ENCODE measurements around the gene STX5. TPM values are rescaled to one million over a fixed set of nuclear protein-coding genes. Genes with fewer than 3 reads are reported as not detected.

STX5 gene
- total and polyA plus RNA-seq, 7 donors: 27.1 to 37.8 (median 30.7) TPM

- H3K27me3 ChIP-seq: no peaks in the 10 kb centered on the region
- H3K4me3 ChIP-seq: no peak overlapping the region
- no peak for DNase-seq
- no peak overlapping the region for H3K27ac ChIP-seq
- peaks cover 0 to 28% (median 24%) of the 10 kb centered on the region in 4 donors for H3K4me1 ChIP-seq
- H3K36me3 ChIP-seq: peaks cover 0 to 18% (median 8%) of the 10 kb centered on the region in 4 donors
- H3K9me3 ChIP-seq: no peaks in the 10 kb centered on the region
- intact Hi-C loops (cut with DNase I): no loop called here
- TF ChIP-seq POLR2AphosphoS5 (IDR thresholded peaks at IDR 0.05): no peak
- WGBS, 2 donors: 75 to 81% methylated on average over 7 of the region's 7 CpGs
Measured at GRCh38 chr11:62858201-62858600, 26.4 kb upstream of the STX5 start.

- intact Hi-C loops (cut with DNase I): loop anchor here (2.0 kb wide), 1 partner anchor 23 kb away; the partner anchor contains the start of gene SLC3A2
- no peaks in the 10 kb centered on the region for H3K27me3 ChIP-seq
- no peak for DNase-seq
- H3K36me3 ChIP-seq: peaks cover 0 to 24% (median 14%) of the 10 kb centered on the region in 4 donors
- no peaks in the 10 kb centered on the region for H3K9me3 ChIP-seq
- 55 to 70% methylated on average over 2 of the region's 2 CpGs for WGBS, 2 donors
- TF ChIP-seq EP300 (IDR thresholded peaks at IDR 0.05): no peak
- TF ChIP-seq POLR2AphosphoS5 (IDR thresholded peaks at IDR 0.05): no peak
- no peak for TF ChIP-seq CTCF (IDR thresholded peaks at IDR 0.05)
- no peak for TF ChIP-seq POLR2A (IDR thresholded peaks at IDR 0.05)
- peaks cover 0 to 34% (median 25%) of the 10 kb centered on the region in 4 donors for H3K4me1 ChIP-seq
- H3K27ac ChIP-seq: no peak overlapping the region
- H3K4me3 ChIP-seq: no peak overlapping the region
Measured at GRCh38 chr11:62857541-62857982, 25.7 kb upstream of the STX5 start.

GRCh38 chr11:62856333-62856895 is 24.6 kb upstream of the STX5 start:
- Histone ChIP-seq H3K4me3 (peak overlapping the region; percentile 59 to 87 (median 70)), H3K36me3 (peaks cover 7 to 36% (median 25%) of the 10 kb centered on the region in 4 donors), H3K27me3 (no peaks in the 10 kb centered on the region), H3K4me1 (peaks cover 0 to 35% (median 25%) of the 10 kb centered on the region in 4 donors), H3K27ac (peak overlapping the region; percentile 61 to 93 (median 84)), H3K9me3 (no peaks in the 10 kb centered on the region)
- 2 to 6% methylated on average over 20 of the region's 20 CpGs for WGBS, 2 donors
- TF ChIP-seq CTCF (IDR thresholded peaks at IDR 0.05) (peak in 1 of 4 experiments; percentile 13), POLR2AphosphoS5 (IDR thresholded peaks at IDR 0.05) (no peak)
- DNase-seq: no peak
- intact Hi-C loops (cut with DNase I): loop anchor here (2.0 kb wide), 1 partner anchor 24 kb away; the partner anchor contains the start of gene SLC3A2

- peak; percentile 97 to 98 for TF ChIP-seq POLR2A (IDR thresholded peaks at IDR 0.05)
- peak; percentile 97 to 100 (median 100) for TF ChIP-seq POLR2AphosphoS5 (IDR thresholded peaks at IDR 0.05)
- peak in 1 of 4 donors; percentile 78 for TF ChIP-seq EP300 (IDR thresholded peaks at IDR 0.05)
- TF ChIP-seq CTCF (IDR thresholded peaks at IDR 0.05): no peak
- intact Hi-C loops (cut with DNase I): loop anchor here (2.0 kb wide), 1 partner anchor 25 kb away; the partner anchor contains the start of gene SLC3A2
- Histone ChIP-seq H3K9me3 (no peaks in the 10 kb centered on the region), H3K36me3 (peaks cover 7 to 41% (median 25%) of the 10 kb centered on the region in 4 donors), H3K4me1 (peaks cover 0 to 35% (median 25%) of the 10 kb centered on the region in 4 donors), H3K4me3 (peak overlapping the region; percentile 59 to 87 (median 70)), H3K27me3 (no peaks in the 10 kb centered on the region), H3K27ac (peak overlapping the region; percentile 79 to 93 (median 84))
- DNase-seq: peak; percentile 98
- 0 to 1% methylated on average over 54 of the region's 54 CpGs for WGBS, 2 donors
Measured at GRCh38 chr11:62855571-62856332, 23.9 kb upstream of the STX5 start.

Data from sigmoid colon (tissue), 7 donors.